NCI-H345 treated with DMSO at 0.1 percent for 48 hours (cell line): ENCODE measurements around the gene ITGB7.

Experiments
- DNase-seq: peaks from one replicate; lab custom pipeline; 2025; ENCODE audit not compliant: unreplicated experiment; lab: John Stamatoyannopoulos, UW

The ITGB7 gene

GRCh38 chr12:53231921-53232645, 25.0 kb upstream of the ITGB7 start, which contains the start of gene RARG:
TSS of gene RARG (minus strand) at chr12:53232209. CDS start at chr12:53227545, 4,664 bp downstream.
- DNase-seq: no peak

- DNase-seq: no peak
Measured at GRCh38 chr12:53231671-53231920, 24.5 kb upstream of the ITGB7 start.

- no peak for DNase-seq
Measured at GRCh38 chr12:53230108-53230845, 23.2 kb upstream of the ITGB7 start.

GRCh38 chr12:53229454-53229853, 22.4 kb upstream of the ITGB7 start:
- no peak for DNase-seq

- DNase-seq: no peak
Measured at GRCh38 chr12:53227836-53228235, 20.8 kb upstream of the ITGB7 start.

- no peak for DNase-seq
Measured at GRCh38 chr12:53227341-53227740, 20.3 kb upstream of the ITGB7 start.

GRCh38 chr12:53226815-53227214, 19.8 kb upstream of the ITGB7 start:
- DNase-seq: no peak

GRCh38 chr12:53225635-53226424, 18.8 kb upstream of the ITGB7 start:
- no peak for DNase-seq

GRCh38 chr12:53224897-53225634, 18.0 kb upstream of the ITGB7 start:
- DNase-seq: no peak

- no peak for DNase-seq
Measured at GRCh38 chr12:53224061-53224896, 17.2 kb upstream of the ITGB7 start.

- DNase-seq: no peak
Measured at GRCh38 chr12:53223389-53224060, 16.5 kb upstream of the ITGB7 start.

- no peak for DNase-seq
Measured at GRCh38 chr12:53222806-53223261, 15.8 kb upstream of the ITGB7 start.

GRCh38 chr12:53222170-53222721, 15.2 kb upstream of the ITGB7 start:
- no peak for DNase-seq

GRCh38 chr12:53221203-53222080, 14.4 kb upstream of the ITGB7 start:
- DNase-seq: peak; percentile 40

GRCh38 chr12:53220694-53221202, 13.7 kb upstream of the ITGB7 start:
- DNase-seq: peak; percentile 66

GRCh38 chr12:53219956-53220693, 13.1 kb upstream of the ITGB7 start:
- peak; percentile 36 for DNase-seq

- DNase-seq: no peak
Measured at GRCh38 chr12:53219292-53219955, 12.4 kb upstream of the ITGB7 start.
